Upper lobe of left lung (tissue), 6 donors: Measurements from ENCODE around the gene DESI2. TPM values are rescaled to one million over a fixed set of nuclear protein-coding genes. Genes with fewer than 3 reads are reported as not detected.

Source experiments
- ATAC-seq, 2 donors: fragments of 200-7000 bp; cut with Tn5 transposase; one replicate each; pipeline ENCODE4 v1.9.1; 2022; ENCODE audit warnings: mild to moderate bottlenecking in 2 of 2, moderate library complexity in 2 of 2; ENCODE audit not compliant: low FRiP score in 2 of 2
- DNase-seq, 2 donors: peaks; one replicate each; pipeline ENCODE4 v3.0.0-alpha.2; 2019 to 2020
- H3K27ac ChIP-seq, 4 donors: fragments of 200-600 bp; sonication (generic); one replicate each; pipeline ENCODE4 v1.5.1; 2016 to 2019
- H3K27me3 ChIP-seq, 4 donors: fragments of 200-600 bp; sonication (generic); one replicate each; pipeline ENCODE4 v1.5.1; 2017 to 2019
- H3K36me3 ChIP-seq, 4 donors: fragments of 200-600 bp; sonication (generic); one replicate each; pipeline ENCODE4 v1.5.1; 2016 to 2019
- H3K4me1 ChIP-seq, 4 donors: fragments of 200-600 bp; sonication (generic); one replicate each; pipeline ENCODE4 v1.5.1; 2018 to 2019
- H3K4me3 ChIP-seq, 4 donors: fragments of 200-600 bp; sonication (generic); one replicate each; pipeline ENCODE4 v1.5.1; 2017 to 2019; ENCODE audit warnings: mild to moderate bottlenecking in 2 of 4, moderate library complexity in 1 of 4
- H3K9me3 ChIP-seq, 4 donors: fragments of 200-600 bp; sonication (generic); one replicate each; pipeline ENCODE4 v1.5.1; 2018 to 2019
- CTCF ChIP-seq, 6 experiments: fragments of 450-650 bp in 4 of 6; fragments of 200-600 bp in 2 of 6; sonication (generic) in 2 of 6; IDR thresholded peaks; one replicate each; pipeline ENCODE4 v1.5.1; 2016 to 2019; ENCODE audit warnings: antibody characterized with exemption in 6 of 6
- EP300 ChIP-seq, 4 donors: sonication (generic); formaldehyde crosslinking; IDR thresholded peaks; one replicate each; pipeline ENCODE4 v1.5.1; 2017; ENCODE audit warnings: antibody characterized with exemption in 4 of 4, control low read depth in 2 of 4
- POLR2A ChIP-seq, 4 donors: fragments of 450-650 bp; IDR thresholded peaks; one replicate each; pipeline ENCODE4 v1.5.1; 2016 to 2017; ENCODE audit warnings: antibody characterized with exemption in 4 of 4, mild to moderate bottlenecking in 2 of 4
- POLR2AphosphoS5 ChIP-seq, 2 donors: sonication (generic); formaldehyde crosslinking; IDR thresholded peaks; one replicate each; pipeline ENCODE4 v1.5.1; 2017; ENCODE audit warnings: antibody characterized with exemption in 2 of 2
- WGBS, 2 donors: methylation state at CpG; one replicate each; pipeline ENCODE4 v1.1.5; 2017 to 2018; 5-methylcytosine and 5-hydroxymethylcytosine counted together
- total RNA-seq, 6 donors: library from RNA; depleted of rRNA in 4 of 6; stranded (reverse); fragments of >200 nt in 4 of 6; gene quantifications; one replicate each; pipeline versions ENCODE4 v1.1.0 to v1.2.1, GENCODE V29; 2016 to 2021
- donor health status: DM: no; HTN: no; CAD: no; lungs with moderate emphysema.
- donor health status: DM: no; HTN: yes; CAD: no; lungs with severe emphysema.

The DESI2 gene
- total RNA-seq, 6 donors from 2014 or later, result 40.4 to 103 (median 54.5) TPM

GRCh38 chr1:244653439-244654107 lies 647 bp downstream of the DESI2 start:
- peak overlapping the region; percentile 60 to 81 (median 79) for H3K4me3 ChIP-seq
- no peaks in the 10 kb centered on the region for H3K36me3 ChIP-seq
- H3K9me3 ChIP-seq, result no peaks in the 10 kb centered on the region
- H3K27me3 ChIP-seq, result no peaks in the 10 kb centered on the region
- peak in 1 of 2 donors; percentile 88 for DNase-seq
- peaks cover 36 to 54% (median 38%) of the 10 kb centered on the region in 4 donors for H3K4me1 ChIP-seq
- H3K27ac ChIP-seq, result peak overlapping the region; percentile 94 to 98 (median 96)
- 1% methylated on average over 10 to 33 of the region's 34 CpGs for WGBS, 2 donors
- peak in 1 of 2 donors; percentile 0 for ATAC-seq
- TF ChIP-seq POLR2A (IDR thresholded peaks at IDR 0.05) (no peak), POLR2AphosphoS5 (IDR thresholded peaks at IDR 0.05) (no peak), CTCF (IDR thresholded peaks at IDR 0.05) (no peak), EP300 (IDR thresholded peaks at IDR 0.05) (no peak)

GRCh38 chr1:244654108-244655038 lies 1.4 kb downstream of the DESI2 start:
- Histone ChIP-seq H3K27me3 (no peaks in the 10 kb centered on the region), H3K36me3 (no peaks in the 10 kb centered on the region), H3K4me1 (peaks cover 44 to 61% (median 46%) of the 10 kb centered on the region in 4 donors), H3K27ac (peak overlapping the region; percentile 94 to 98 (median 96)), H3K4me3 (peak overlapping the region; percentile 13 to 81 (median 70)), H3K9me3 (no peaks in the 10 kb centered on the region)
- ATAC-seq (no peak), DNase-seq (no peak)
- WGBS, 2 donors, result 7 to 11% methylated on average over 8 of the region's 8 CpGs
- TF ChIP-seq POLR2AphosphoS5 (IDR thresholded peaks at IDR 0.05) (no peak), CTCF (IDR thresholded peaks at IDR 0.05) (no peak), EP300 (IDR thresholded peaks at IDR 0.05) (no peak), POLR2A (IDR thresholded peaks at IDR 0.05) (no peak)

GRCh38 chr1:244655186-244655585 lies 2.3 kb downstream of the DESI2 start:
- Histone ChIP-seq H3K4me1 (peaks cover 46 to 61% (median 50%) of the 10 kb centered on the region in 4 donors), H3K27me3 (no peaks in the 10 kb centered on the region)

GRCh38 chr1:244657421-244657820 lies 4.5 kb downstream of the DESI2 start:
- H3K27me3 ChIP-seq, result no peaks in the 10 kb centered on the region
- H3K9me3 ChIP-seq, result no peaks in the 10 kb centered on the region
- WGBS, 2 donors, result 64 to 68% methylated on average over 3 of the region's 3 CpGs
- no peak for ATAC-seq
- DNase-seq, result no peak
- H3K36me3 ChIP-seq, result no peaks in the 10 kb centered on the region
- TF ChIP-seq POLR2AphosphoS5 (IDR thresholded peaks at IDR 0.05), result no peak
- no peak for TF ChIP-seq POLR2A (IDR thresholded peaks at IDR 0.05)
- TF ChIP-seq CTCF (IDR thresholded peaks at IDR 0.05), result no peak
- TF ChIP-seq EP300 (IDR thresholded peaks at IDR 0.05), result no peak
- peaks cover 42 to 59% (median 46%) of the 10 kb centered on the region in 4 donors for H3K4me1 ChIP-seq
- H3K4me3 ChIP-seq, result no peak overlapping the region
- H3K27ac ChIP-seq, result peak overlapping the region in 3 of 4 donors; percentile 33 to 73 (median 61)

More at GRCh38 chr1:244655186-244655585, 2.3 kb downstream of the DESI2 start:
- DNase-seq (no peak), ATAC-seq (no peak)
- Histone ChIP-seq H3K4me3 (peak overlapping the region in 3 of 4 donors; percentile 60 to 81 (median 80)), H3K27ac (peak overlapping the region; percentile 19 to 98 (median 96)), H3K36me3 (no peaks in the 10 kb centered on the region), H3K9me3 (no peaks in the 10 kb centered on the region)
- WGBS, 2 donors, result 82 to 89% methylated on average over 1 of the region's 1 CpG
- no peak for TF ChIP-seq POLR2A (IDR thresholded peaks at IDR 0.05)
- no peak for TF ChIP-seq CTCF (IDR thresholded peaks at IDR 0.05)
- TF ChIP-seq EP300 (IDR thresholded peaks at IDR 0.05), result no peak
- TF ChIP-seq POLR2AphosphoS5 (IDR thresholded peaks at IDR 0.05), result no peak
